Measurements from ENCODE around the gene ACSF3. TPM values are rescaled to one million over a fixed set of nuclear protein-coding genes. Genes with fewer than 3 reads are reported as not detected.

The ACSF3 gene
- total RNA-seq, 2 experiments from 2014 or later = 44.7 to 49.5 TPM

DNA sequence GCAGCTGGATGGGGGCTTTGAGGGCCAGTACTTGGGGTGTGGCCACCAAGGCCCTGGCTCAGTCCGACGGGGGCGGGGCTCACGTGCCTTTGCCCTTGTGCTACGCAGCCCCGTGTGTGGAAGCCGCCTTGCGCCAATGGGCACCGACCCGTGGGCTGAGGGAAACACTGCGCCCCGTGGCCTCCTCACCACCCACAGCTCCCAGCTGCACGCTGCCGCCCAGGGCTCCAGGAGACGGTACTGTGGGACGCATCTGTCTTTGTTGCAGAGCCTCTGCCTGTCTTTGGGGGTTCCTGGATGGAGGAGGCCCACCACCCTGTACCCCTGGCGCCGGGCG is 85.5 kb downstream of the ACSF3 start:
- DNase-seq = no peak
- Histone ChIP-seq H3K4me1 (ENCODE audit: insufficient read depth, low read length) (peaks cover 7% of the 10 kb centered on the region), H3K4me3 (ENCODE audit: low read length) (no peak overlapping the region), H3K36me3 (ENCODE audit: insufficient read depth, low read length) (no peaks in the 10 kb centered on the region), H3K27me3 (ENCODE audit: control insufficient read depth in 1 of 2, insufficient read depth in 2 of 2, low read length in 2 of 2) (no peaks in the 10 kb centered on the region), H3K27ac (ENCODE audit: low read depth in 1 of 2, low read length in 2 of 2) (no peak overlapping the region), H3K9me3 (ENCODE audit: control insufficient read depth in 1 of 2, insufficient read depth in 1 of 2, low read length in 2 of 2) (no peaks in the 10 kb centered on the region)
- Mint-ChIP-seq H3K27ac (no peak overlapping the region), H3K4me3 (no peak overlapping the region), H3K36me3 (ENCODE audit: low read depth) (no peaks in the 10 kb centered on the region), H3K9me3 (no peaks in the 10 kb centered on the region), H3K4me1 (ENCODE audit: low read depth) (no peaks in the 10 kb centered on the region), H3K27me3 (no peaks in the 10 kb centered on the region)
- ChIA-PET CTCF (no interaction called here), POLR2A (no interaction called here)
- intact Hi-C loops (cut with DNase I, micrococcal nuclease) = no loop called here
- ATAC-seq (ENCODE audit: poor library complexity) = no peak
- TF ChIP-seq, protein P1, sequence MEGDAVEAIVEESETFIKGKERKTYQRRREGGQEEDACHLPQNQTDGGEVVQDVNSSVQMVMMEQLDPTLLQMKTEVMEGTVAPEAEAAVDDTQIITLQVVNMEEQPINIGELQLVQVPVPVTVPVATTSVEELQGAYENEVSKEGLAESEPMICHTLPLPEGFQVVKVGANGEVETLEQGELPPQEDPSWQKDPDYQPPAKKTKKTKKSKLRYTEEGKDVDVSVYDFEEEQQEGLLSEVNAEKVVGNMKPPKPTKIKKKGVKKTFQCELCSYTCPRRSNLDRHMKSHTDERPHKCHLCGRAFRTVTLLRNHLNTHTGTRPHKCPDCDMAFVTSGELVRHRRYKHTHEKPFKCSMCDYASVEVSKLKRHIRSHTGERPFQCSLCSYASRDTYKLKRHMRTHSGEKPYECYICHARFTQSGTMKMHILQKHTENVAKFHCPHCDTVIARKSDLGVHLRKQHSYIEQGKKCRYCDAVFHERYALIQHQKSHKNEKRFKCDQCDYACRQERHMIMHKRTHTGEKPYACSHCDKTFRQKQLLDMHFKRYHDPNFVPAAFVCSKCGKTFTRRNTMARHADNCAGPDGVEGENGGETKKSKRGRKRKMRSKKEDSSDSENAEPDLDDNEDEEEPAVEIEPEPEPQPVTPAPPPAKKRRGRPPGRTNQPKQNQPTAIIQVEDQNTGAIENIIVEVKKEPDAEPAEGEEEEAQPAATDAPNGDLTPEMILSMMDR (IDR thresholded peaks at IDR 0.05) = no peak

DNA sequence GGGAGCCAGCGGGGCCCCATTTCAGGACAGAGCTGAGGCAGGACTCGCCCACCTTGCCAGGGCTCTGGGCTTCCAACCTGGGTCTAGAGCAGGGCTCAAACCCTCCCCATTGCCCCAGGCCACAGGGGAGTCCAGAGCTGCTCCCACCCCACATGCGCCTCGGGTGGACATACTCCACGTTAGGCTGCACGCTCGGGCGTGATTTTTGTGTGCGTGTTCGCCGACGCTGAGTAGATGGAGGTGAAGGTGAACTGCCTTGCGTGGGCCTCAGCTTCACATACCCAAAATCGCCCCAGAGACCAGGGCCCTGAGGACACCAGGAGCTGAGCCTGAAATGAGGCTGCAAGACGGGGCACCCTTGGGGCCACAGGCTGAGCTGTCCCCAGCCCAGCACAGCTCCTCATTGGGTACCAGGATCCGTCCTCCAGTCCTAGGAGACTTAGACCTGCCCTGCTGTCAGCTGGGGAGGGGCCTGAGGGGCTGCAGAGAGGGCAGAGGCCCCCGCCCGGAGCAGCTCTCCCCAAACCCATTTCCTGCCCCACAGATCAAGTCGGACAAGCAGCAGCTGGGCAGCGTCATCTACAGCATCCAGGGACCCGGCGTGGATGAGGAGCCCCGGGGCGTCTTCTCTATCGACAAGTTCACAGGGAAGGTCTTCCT is 86.1 kb downstream of the ACSF3 start:
- no peak overlapping the region for H3K4me3 ChIP-seq (ENCODE audit: low read length)
- no peak overlapping the region for H3K4me3 Mint-ChIP-seq
- POLR2A ChIA-PET = no interaction called here
- H3K27me3 Mint-ChIP-seq = no peaks in the 10 kb centered on the region
- ATAC-seq (ENCODE audit: poor library complexity) (no peak), DNase-seq (no peak)
- no peak overlapping the region for H3K27ac ChIP-seq (ENCODE audit: low read depth in 1 of 2, low read length in 2 of 2)
- TF ChIP-seq, protein P1 (IDR thresholded peaks at IDR 0.05) = no peak
- no peaks in the 10 kb centered on the region for H3K4me1 Mint-ChIP-seq (ENCODE audit: low read depth)
- no peaks in the 10 kb centered on the region for H3K36me3 Mint-ChIP-seq (ENCODE audit: low read depth)
- no peak overlapping the region for H3K27ac Mint-ChIP-seq
- peaks cover 7% of the 10 kb centered on the region for H3K4me1 ChIP-seq (ENCODE audit: insufficient read depth, low read length)
- H3K27me3 ChIP-seq (ENCODE audit: control insufficient read depth in 1 of 2, insufficient read depth in 2 of 2, low read length in 2 of 2) = no peaks in the 10 kb centered on the region
- H3K9me3 ChIP-seq (ENCODE audit: control insufficient read depth in 1 of 2, insufficient read depth in 1 of 2, low read length in 2 of 2) = no peaks in the 10 kb centered on the region
- H3K9me3 Mint-ChIP-seq = no peaks in the 10 kb centered on the region
- no peaks in the 10 kb centered on the region for H3K36me3 ChIP-seq (ENCODE audit: insufficient read depth, low read length)
- CTCF ChIA-PET = no interaction called here
- intact Hi-C loops (cut with DNase I, micrococcal nuclease) = no loop called here

DNA sequence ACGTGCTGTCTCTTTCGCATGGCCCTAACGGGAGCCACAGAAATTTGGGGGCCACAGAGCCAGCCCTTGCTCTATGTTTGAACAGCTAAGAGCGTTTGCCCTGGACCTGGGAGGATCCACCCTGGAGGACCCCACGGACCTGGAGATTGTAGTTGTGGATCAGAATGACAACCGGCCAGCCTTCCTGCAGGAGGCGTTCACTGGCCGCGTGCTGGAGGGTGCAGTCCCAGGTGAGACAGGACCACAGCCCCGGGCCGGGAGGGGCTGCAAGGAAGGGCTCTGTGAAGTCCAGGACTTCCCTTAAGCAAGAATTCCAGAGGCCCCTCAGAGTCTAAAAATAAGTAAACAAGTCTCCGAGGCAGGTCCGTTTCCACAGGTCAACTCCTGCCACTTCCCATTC is 89.8 kb downstream of the ACSF3 start:
- intact Hi-C loops (cut with DNase I, micrococcal nuclease) = no loop called here

More for the DNA sequence above, 89.8 kb downstream of the ACSF3 start:
- Mint-ChIP-seq H3K9me3 (no peaks in the 10 kb centered on the region), H3K4me1 (ENCODE audit: low read depth) (no peaks in the 10 kb centered on the region), H3K27ac (peak overlapping the region; percentile 44), H3K36me3 (ENCODE audit: low read depth) (no peaks in the 10 kb centered on the region), H3K4me3 (no peak overlapping the region), H3K27me3 (no peaks in the 10 kb centered on the region)
- Histone ChIP-seq H3K4me3 (ENCODE audit: low read length) (no peak overlapping the region), H3K27me3 (ENCODE audit: control insufficient read depth in 1 of 2, insufficient read depth in 2 of 2, low read length in 2 of 2) (no peaks in the 10 kb centered on the region), H3K9me3 (ENCODE audit: control insufficient read depth in 1 of 2, insufficient read depth in 1 of 2, low read length in 2 of 2) (peaks cover 0 to 14% of the 10 kb centered on the region in 2 experiments), H3K4me1 (ENCODE audit: insufficient read depth, low read length) (peaks cover 7% of the 10 kb centered on the region), H3K27ac (ENCODE audit: low read depth in 1 of 2, low read length in 2 of 2) (no peak overlapping the region), H3K36me3 (ENCODE audit: insufficient read depth, low read length) (no peaks in the 10 kb centered on the region)
- DNase-seq (peak in 1 of 14 experiments; percentile 3), ATAC-seq (ENCODE audit: poor library complexity) (no peak)
- ChIA-PET CTCF (no interaction called here), POLR2A (interaction anchor here (1.0 kb wide), 1 partner anchor 9 kb away, joined by 3 read pairs; no protein-coding TSS in a partner anchor)
- TF ChIP-seq, protein P1 (IDR thresholded peaks at IDR 0.05) = no peak

Data from CD4-positive, alpha-beta T cell (primary cell).